Coronary artery (tissue), 2 donors: Measurements from ENCODE around the gene PFN2.

Experiments used
- DNase-seq: peaks from one replicate; pipeline ENCODE4 v3.0.0-alpha.2; 2017; ENCODE audit warnings: low spot score
- H3K27ac ChIP-seq, 2 donors: fragments of 200-600 bp; sonication (generic); one replicate each; pipeline ENCODE4 v1.5.1; 2016 to 2019
- H3K4me3 ChIP-seq: fragments of 200-600 bp; sonication (generic); 2 replicates; pipeline ENCODE4 v1.5.1; 2016; ENCODE audit warnings: mild to moderate bottlenecking, moderate library complexity
- TF ChIP-seq, protein P1 (sequence below): fragments of 200-600 bp; sonication (generic); IDR thresholded peaks from one replicate; pipeline ENCODE4 v1.5.1; 2019; ENCODE audit warnings: antibody characterized with exemption

The PFN2 gene

DNA sequence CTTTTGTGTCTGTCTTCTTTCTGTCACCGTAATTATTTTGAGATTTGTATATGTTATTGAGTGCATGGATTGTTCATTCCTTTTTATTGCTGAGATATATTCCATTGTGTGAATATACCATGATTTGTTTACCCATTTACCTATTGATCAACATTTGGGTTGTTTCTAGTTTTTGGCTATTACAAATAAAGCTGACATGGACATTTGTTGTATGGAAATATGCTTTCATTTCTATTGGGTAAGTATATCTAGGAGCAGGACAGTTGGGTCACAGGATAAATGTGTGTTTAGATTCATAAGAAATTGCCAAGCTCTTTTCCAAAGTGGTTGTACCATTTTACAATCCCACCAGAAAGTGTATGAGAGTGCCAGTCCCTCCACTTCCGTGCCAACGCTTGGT is 51.2 kb downstream of the PFN2 start:
- DNase-seq, result no peak
- TF ChIP-seq, protein P1, sequence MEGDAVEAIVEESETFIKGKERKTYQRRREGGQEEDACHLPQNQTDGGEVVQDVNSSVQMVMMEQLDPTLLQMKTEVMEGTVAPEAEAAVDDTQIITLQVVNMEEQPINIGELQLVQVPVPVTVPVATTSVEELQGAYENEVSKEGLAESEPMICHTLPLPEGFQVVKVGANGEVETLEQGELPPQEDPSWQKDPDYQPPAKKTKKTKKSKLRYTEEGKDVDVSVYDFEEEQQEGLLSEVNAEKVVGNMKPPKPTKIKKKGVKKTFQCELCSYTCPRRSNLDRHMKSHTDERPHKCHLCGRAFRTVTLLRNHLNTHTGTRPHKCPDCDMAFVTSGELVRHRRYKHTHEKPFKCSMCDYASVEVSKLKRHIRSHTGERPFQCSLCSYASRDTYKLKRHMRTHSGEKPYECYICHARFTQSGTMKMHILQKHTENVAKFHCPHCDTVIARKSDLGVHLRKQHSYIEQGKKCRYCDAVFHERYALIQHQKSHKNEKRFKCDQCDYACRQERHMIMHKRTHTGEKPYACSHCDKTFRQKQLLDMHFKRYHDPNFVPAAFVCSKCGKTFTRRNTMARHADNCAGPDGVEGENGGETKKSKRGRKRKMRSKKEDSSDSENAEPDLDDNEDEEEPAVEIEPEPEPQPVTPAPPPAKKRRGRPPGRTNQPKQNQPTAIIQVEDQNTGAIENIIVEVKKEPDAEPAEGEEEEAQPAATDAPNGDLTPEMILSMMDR, result no peak
- H3K4me3 ChIP-seq, result no peak overlapping the region

DNA sequence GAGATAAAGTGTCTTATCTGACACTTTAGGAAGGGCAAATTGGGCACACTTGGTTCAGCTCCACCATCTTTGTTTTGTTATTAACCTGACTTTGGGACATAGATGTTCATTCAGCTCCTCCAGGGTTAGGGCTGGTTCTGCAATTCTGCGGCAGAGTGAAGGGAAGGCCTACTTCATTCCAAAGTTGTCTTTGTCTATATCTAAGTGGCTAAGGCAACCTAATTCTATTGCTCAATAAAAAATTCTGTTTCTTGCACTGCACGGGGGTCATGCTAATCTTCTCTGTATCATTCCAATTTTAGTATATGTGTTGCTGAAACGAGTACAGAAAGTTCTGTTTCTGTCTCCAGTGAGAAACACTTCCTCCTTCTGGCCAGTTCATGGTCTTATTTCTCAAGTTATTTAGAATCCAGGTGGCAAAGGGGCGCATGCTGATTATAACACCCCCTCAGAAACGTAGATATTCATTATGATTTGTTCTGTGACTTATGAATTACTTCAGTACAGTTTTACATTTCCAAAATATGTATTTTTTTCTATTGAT is 53.5 kb downstream of the PFN2 start:
- TF ChIP-seq, protein P1, result no peak
- Histone ChIP-seq H3K4me3 (no peak overlapping the region), H3K27ac (no peak overlapping the region)
- no peak for DNase-seq

More for the DNA sequence above, 51.2 kb downstream of the PFN2 start:
- H3K27ac ChIP-seq, result no peak overlapping the region
